Activated CD4-positive, alpha-beta T cell treated with anti-CD3 and anti-CD28 coated beads, Interleukin-2, amount 10 ng/mL, durations not matched to agents 7 days and 5 days (primary cell): ENCODE data around the gene SPSB3. TPM values are rescaled to one million over a fixed set of nuclear protein-coding genes. Genes with fewer than 3 reads are reported as not detected.

Experiments used
- CTCF ChIA-PET: fragments of 350-600 bp; sonication (Branson Sonifier 250); formaldehyde crosslinking; loops from one replicate; lab custom pipeline; 2021; ENCODE audit warnings: antibody characterized with exemption; lab: Charles Lee
- POLR2A ChIA-PET: fragments of 350-600 bp; sonication (Branson Sonifier 250); formaldehyde crosslinking; loops from one replicate; lab custom pipeline; 2021; ENCODE audit warnings: antibody characterized with exemption; lab: Charles Lee
- DNase-seq: peaks from one replicate; pipeline ENCODE4 v3.0.0-alpha.2; 2020
- H3K27ac Mint-ChIP-seq: one replicate; pipeline ENCODE4 v1.8.0; 2021; ENCODE audit warnings: mild to moderate bottlenecking, moderate library complexity, mixed read lengths
- H3K27me3 Mint-ChIP-seq: one replicate; pipeline ENCODE4 v1.8.0; 2021; ENCODE audit warnings: mixed read lengths
- H3K36me3 Mint-ChIP-seq: one replicate; pipeline ENCODE4 v1.8.0; 2021; ENCODE audit warnings: low read depth, mixed read lengths
- H3K4me1 Mint-ChIP-seq: one replicate; pipeline ENCODE4 v1.8.0; 2021; ENCODE audit warnings: mixed read lengths
- H3K4me3 Mint-ChIP-seq: one replicate; pipeline ENCODE4 v1.8.0; 2021; ENCODE audit warnings: mild to moderate bottlenecking, moderate library complexity, mixed read lengths
- H3K9me3 Mint-ChIP-seq: one replicate; pipeline ENCODE4 v1.8.0; 2021; ENCODE audit warnings: mixed read lengths
- total RNA-seq, 2 experiments: library from RNA; stranded (reverse); gene quantifications; one replicate each; pipeline ENCODE4 v1.2.3, GENCODE V29; 2021

Gene SPSB3
- total RNA-seq, 2 experiments from 2014 or later: 38.0 to 42.9 TPM

DNA sequence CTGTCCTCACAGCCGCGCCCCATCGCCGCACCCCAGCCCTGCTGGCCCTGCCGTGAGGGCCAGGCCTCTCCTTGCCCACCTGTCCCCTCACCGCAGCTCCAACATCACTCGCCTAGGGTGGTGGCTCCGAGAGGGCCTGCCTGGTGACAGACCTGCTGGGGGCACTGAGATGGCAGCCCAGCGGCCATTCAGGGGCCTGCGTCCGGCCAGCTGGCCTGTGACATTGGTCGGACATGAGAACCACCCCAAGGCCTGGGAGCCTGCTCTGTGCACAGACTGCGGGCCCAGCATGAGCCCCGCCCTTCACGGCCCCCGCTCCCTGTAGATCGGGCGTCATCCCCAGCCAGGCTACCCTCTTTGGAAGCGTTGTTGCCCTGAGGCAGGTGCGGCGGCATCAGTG, 22.9 kb downstream of the SPSB3 start:
- Mint-ChIP-seq H3K27me3 (no peaks in the 10 kb centered on the region), H3K4me3 (no peak overlapping the region)

DNA sequence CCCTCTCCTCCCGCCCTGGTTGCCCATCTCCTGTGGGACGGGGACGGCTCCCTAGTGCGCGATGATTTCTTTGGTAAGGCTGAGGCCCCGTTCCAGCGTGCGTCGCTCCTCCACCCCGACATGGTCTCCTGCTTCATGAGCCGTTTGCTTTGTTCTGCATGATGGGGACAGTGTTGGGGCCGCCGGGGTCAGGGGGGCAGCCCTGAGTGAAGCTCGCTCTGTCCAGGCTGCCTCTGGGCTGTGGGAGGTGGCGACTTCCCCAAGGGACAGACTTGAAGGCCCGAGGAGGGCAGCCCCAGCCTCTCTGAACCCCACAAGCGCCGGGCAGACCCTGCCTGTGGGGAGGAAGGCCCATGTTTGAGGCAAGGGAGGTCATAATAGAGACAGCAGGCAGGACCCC, 23.4 kb downstream of the SPSB3 start:
- H3K4me1 Mint-ChIP-seq: peaks cover 23% of the 10 kb centered on the region
- H3K4me3 Mint-ChIP-seq: no peak overlapping the region
- no peaks in the 10 kb centered on the region for H3K9me3 Mint-ChIP-seq
- peaks cover 10% of the 10 kb centered on the region for H3K36me3 Mint-ChIP-seq
- peak overlapping the region; percentile 76 for H3K27ac Mint-ChIP-seq
- H3K27me3 Mint-ChIP-seq: no peaks in the 10 kb centered on the region
- CTCF ChIA-PET: interaction anchor here (0.7 to 1.3 kb wide), 2 partner anchors 12 to 35 kb away, joined by 3 to 6 read pairs; no protein-coding TSS in a partner anchor
- POLR2A ChIA-PET: no interaction called here
- no peak for DNase-seq

More for the DNA sequence above, 22.9 kb downstream of the SPSB3 start:
- DNase-seq: no peak
- Mint-ChIP-seq H3K4me1 (peaks cover 23% of the 10 kb centered on the region), H3K9me3 (no peaks in the 10 kb centered on the region), H3K36me3 (peaks cover 10% of the 10 kb centered on the region), H3K27ac (no peak overlapping the region)
- ChIA-PET CTCF (interaction anchor here (1.3 to 1.4 kb wide), 2 partner anchors 36 to 53 kb away, joined by 3 to 6 read pairs; partner anchors contain the start of gene MAPK8IP3), POLR2A (no interaction called here)

- Mint-ChIP-seq H3K36me3 (peaks cover 10% of the 10 kb centered on the region), H3K4me1 (peaks cover 23% of the 10 kb centered on the region), H3K9me3 (no peaks in the 10 kb centered on the region), H3K27me3 (no peaks in the 10 kb centered on the region), H3K4me3 (no peak overlapping the region), H3K27ac (peak overlapping the region; percentile 88)
- DNase-seq: no peak
- CTCF ChIA-PET: interaction anchor here (0.7 to 1.3 kb wide), 2 partner anchors 13 to 34 kb away, joined by 3 to 6 read pairs; no protein-coding TSS in a partner anchor
- POLR2A ChIA-PET: no interaction called here
Measured at GRCh38 chr16:1757714-1758461, 24.5 kb downstream of the SPSB3 start.

GRCh38 chr16:1754204-1754603, 28.2 kb downstream of the SPSB3 start:
- POLR2A ChIA-PET: no interaction called here
- Mint-ChIP-seq H3K27me3 (no peaks in the 10 kb centered on the region), H3K36me3 (peaks cover 7% of the 10 kb centered on the region), H3K27ac (no peak overlapping the region), H3K9me3 (no peaks in the 10 kb centered on the region), H3K4me1 (peaks cover 23% of the 10 kb centered on the region), H3K4me3 (no peak overlapping the region)
- no peak for DNase-seq
- CTCF ChIA-PET: interaction anchor here (1.2 kb wide), 1 partner anchor 10 kb away, joined by 3 read pairs; no protein-coding TSS in a partner anchor

GRCh38 chr16:1752853-1753252, 29.5 kb downstream of the SPSB3 start:
- Mint-ChIP-seq H3K4me3 (no peak overlapping the region), H3K36me3 (peaks cover 7% of the 10 kb centered on the region), H3K27ac (no peak overlapping the region), H3K27me3 (no peaks in the 10 kb centered on the region), H3K9me3 (no peaks in the 10 kb centered on the region), H3K4me1 (peaks cover 16% of the 10 kb centered on the region)
- DNase-seq: no peak
- POLR2A ChIA-PET: no interaction called here
- CTCF ChIA-PET: no interaction called here

GRCh38 chr16:1751946-1752345, 30.4 kb downstream of the SPSB3 start:
- CTCF ChIA-PET: interaction anchor here (0.9 to 1.2 kb wide), 2 partner anchors 8 to 19 kb away, joined by 3 read pairs; no protein-coding TSS in a partner anchor
- H3K36me3 Mint-ChIP-seq: peaks cover 9% of the 10 kb centered on the region
- H3K4me1 Mint-ChIP-seq: peaks cover 8% of the 10 kb centered on the region

GRCh38 chr16:1749152-1750117, 32.9 kb downstream of the SPSB3 start:
- Mint-ChIP-seq H3K9me3 (no peaks in the 10 kb centered on the region), H3K4me3 (no peak overlapping the region), H3K4me1 (no peaks in the 10 kb centered on the region), H3K27me3 (no peaks in the 10 kb centered on the region), H3K27ac (no peak overlapping the region), H3K36me3 (peaks cover 7% of the 10 kb centered on the region)
- ChIA-PET POLR2A (no interaction called here), CTCF (interaction anchor here (0.7 to 1.6 kb wide), 2 partner anchors 10 to 43 kb away, joined by 3 read pairs; partner anchors contain the start of gene MAPK8IP3)
- no peak for DNase-seq

More at GRCh38 chr16:1751946-1752345, 30.4 kb downstream of the SPSB3 start:
- no peak for DNase-seq
- Mint-ChIP-seq H3K9me3 (no peaks in the 10 kb centered on the region), H3K4me3 (no peak overlapping the region), H3K27ac (no peak overlapping the region), H3K27me3 (no peaks in the 10 kb centered on the region)
- POLR2A ChIA-PET: no interaction called here

- CTCF ChIA-PET: no interaction called here
- DNase-seq: no peak
- POLR2A ChIA-PET: no interaction called here
- Mint-ChIP-seq H3K9me3 (no peaks in the 10 kb centered on the region), H3K36me3 (peaks cover 9% of the 10 kb centered on the region), H3K4me1 (no peaks in the 10 kb centered on the region), H3K27ac (no peak overlapping the region), H3K27me3 (no peaks in the 10 kb centered on the region), H3K4me3 (no peak overlapping the region)
Measured at GRCh38 chr16:1747934-1748333, 34.4 kb downstream of the SPSB3 start.

DNA sequence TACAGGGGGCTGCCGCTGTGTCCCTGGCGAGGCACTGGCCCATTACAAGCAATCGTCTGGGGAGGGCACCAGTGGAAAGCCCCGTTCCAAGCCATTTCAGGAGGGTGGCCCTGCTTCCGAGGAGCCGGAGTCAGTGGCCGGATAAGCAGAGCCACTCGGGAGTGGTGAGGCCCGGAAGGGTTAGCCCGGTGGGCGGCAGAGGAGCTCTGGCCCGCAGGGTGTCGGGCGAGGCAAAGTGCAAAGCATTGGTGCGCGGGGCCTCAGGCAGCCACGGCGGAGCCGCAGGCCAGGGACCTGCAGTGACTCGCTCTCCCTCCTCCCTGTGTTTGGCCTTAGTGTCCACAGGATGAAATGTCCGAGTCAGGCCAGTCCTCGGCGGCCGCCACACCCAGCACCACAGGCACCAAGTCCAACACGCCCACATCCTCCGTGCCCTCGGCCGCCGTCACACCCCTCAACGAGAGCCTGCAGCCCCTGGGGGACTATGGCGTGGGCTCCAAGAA, 35.6 kb downstream of the SPSB3 start:
- H3K27me3 Mint-ChIP-seq: no peaks in the 10 kb centered on the region
- no peaks in the 10 kb centered on the region for H3K4me1 Mint-ChIP-seq
- ChIA-PET POLR2A (no interaction called here), CTCF (no interaction called here)
- no peak for DNase-seq
- peaks cover 6% of the 10 kb centered on the region for H3K36me3 Mint-ChIP-seq
- no peaks in the 10 kb centered on the region for H3K9me3 Mint-ChIP-seq
- H3K4me3 Mint-ChIP-seq: no peak overlapping the region
- no peak overlapping the region for H3K27ac Mint-ChIP-seq

DNA sequence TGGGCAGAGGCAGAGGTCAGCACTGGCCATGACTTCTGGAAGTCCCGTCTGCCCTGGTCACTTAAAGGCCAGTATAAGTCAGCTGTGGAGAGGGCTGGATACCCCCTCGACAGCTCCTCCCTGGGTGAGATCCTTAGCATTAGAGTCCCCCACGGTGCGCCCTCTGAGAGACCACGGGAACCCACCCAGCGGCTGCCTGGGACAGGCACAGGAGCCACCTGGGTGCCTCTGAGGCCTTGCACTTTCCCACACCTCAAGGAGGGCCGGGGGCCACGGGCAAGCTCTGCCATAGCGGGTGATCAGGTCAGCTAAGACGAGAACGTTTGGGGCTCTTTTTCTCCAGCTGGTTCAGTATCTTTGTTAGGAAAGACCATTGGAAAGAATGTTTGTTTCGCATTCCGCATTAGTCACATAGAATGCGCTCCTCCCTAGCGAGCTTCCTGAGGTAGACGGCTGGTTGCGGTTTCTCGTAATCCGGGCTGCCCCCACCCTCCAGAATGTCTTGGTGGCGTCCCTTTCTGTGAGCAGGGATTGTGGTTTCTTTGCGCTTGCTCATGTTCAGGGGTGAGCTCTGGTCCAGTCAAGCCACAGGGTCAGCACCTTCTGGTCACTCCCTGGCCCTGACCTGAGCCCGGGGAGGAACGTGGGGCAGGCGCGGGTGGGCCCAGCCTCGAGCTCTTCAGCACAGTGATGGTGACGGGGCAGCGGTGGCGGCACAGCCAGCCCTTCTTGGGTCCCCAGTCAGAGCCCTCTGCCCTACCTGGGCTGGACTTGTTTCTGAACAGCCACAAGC, 36.3 kb downstream of the SPSB3 start:
- ChIA-PET POLR2A (no interaction called here), CTCF (interaction anchor here (0.9 kb wide), 1 partner anchor 40 kb away, joined by 3 read pairs; the partner anchor contains the start of gene MAPK8IP3)
- no peaks in the 10 kb centered on the region for H3K9me3 Mint-ChIP-seq
- H3K27ac Mint-ChIP-seq: no peak overlapping the region
- peaks cover 6% of the 10 kb centered on the region for H3K36me3 Mint-ChIP-seq
- H3K4me1 Mint-ChIP-seq: no peaks in the 10 kb centered on the region
- no peak overlapping the region for H3K4me3 Mint-ChIP-seq
- DNase-seq: no peak
- H3K27me3 Mint-ChIP-seq: no peaks in the 10 kb centered on the region

- ChIA-PET CTCF (interaction anchor here (0.9 kb wide), 1 partner anchor 39 kb away, joined by 3 read pairs; the partner anchor contains the start of gene MAPK8IP3), POLR2A (no interaction called here)
- Mint-ChIP-seq H3K4me1 (no peaks in the 10 kb centered on the region), H3K4me3 (no peak overlapping the region), H3K27me3 (no peaks in the 10 kb centered on the region), H3K9me3 (no peaks in the 10 kb centered on the region), H3K27ac (no peak overlapping the region), H3K36me3 (peaks cover 6% of the 10 kb centered on the region)
- DNase-seq: no peak
Measured at GRCh38 chr16:1745181-1745899, 37.0 kb downstream of the SPSB3 start.
